HepG2 (cell line): ENCODE data around the gene EOGT. TPM values are rescaled to one million over a fixed set of nuclear protein-coding genes. Genes with fewer than 3 reads are reported as not detected.

Experiments
- ARID2 ChIP-seq: sonication (generic); formaldehyde crosslinking; IDR thresholded peaks from 2 replicates; pipeline ENCODE4 v1.8.1; 2022; ENCODE audit warnings: mild to moderate bottlenecking, missing genetic modification reagents, borderline replicate concordance
- ATF1 ChIP-seq: IDR thresholded peaks from 2 replicates; pipeline ENCODE4 v1.6.1; 2016; ENCODE audit warnings: mild to moderate bottlenecking, control low read depth
- CHD4 ChIP-seq: fragments of 200-600 bp; sonication (generic); IDR thresholded peaks from 2 replicates; pipeline ENCODE4 v1.7.0; 2017; ENCODE audit warnings: mild to moderate bottlenecking, low read length, borderline replicate concordance
- CREM ChIP-seq, 2 experiments: sonication (generic) in 1 of 2; formaldehyde crosslinking in 1 of 2; IDR thresholded peaks; 2 replicates each; pipeline versions ENCODE4 v1.4.0 to v1.6.1; 2016 to 2020; ENCODE audit warnings: antibody characterized with exemption in 1 of 2, mild to moderate bottlenecking in 1 of 2, missing genetic modification reagents in 1 of 2
- MAFF ChIP-seq: IDR thresholded peaks from 2 replicates; pipeline ENCODE4 v1.6.1; 2011; ENCODE audit warnings: low read depth, low read length, improper control_type of control experiment
- MED13 ChIP-seq: sonication (generic); formaldehyde crosslinking; IDR thresholded peaks from 2 replicates; pipeline ENCODE4 v1.5.0; 2020; ENCODE audit warnings: missing genetic modification reagents
- NR2F2 ChIP-seq: IDR thresholded peaks from 2 replicates; pipeline ENCODE4 v1.6.1; 2012; ENCODE audit warnings: low read depth, inconsistent platforms, borderline replicate concordance
- SSRP1 ChIP-seq: IDR thresholded peaks from 2 replicates; pipeline ENCODE4 v1.6.1; 2016; ENCODE audit warnings: control low read depth
- ZKSCAN5 ChIP-seq: sonication (generic); formaldehyde crosslinking; IDR thresholded peaks from 2 replicates; pipeline ENCODE4 v1.5.1; 2020; ENCODE audit warnings: mild to moderate bottlenecking, missing genetic modification reagents
- ZNF276 ChIP-seq: sonication (generic); formaldehyde crosslinking; IDR thresholded peaks from 2 replicates; pipeline ENCODE4 v1.4.0; 2020; ENCODE audit warnings: mild to moderate bottlenecking, low read depth, missing genetic modification reagents
- ZNF772 ChIP-seq: sonication (generic); formaldehyde crosslinking; IDR thresholded peaks from 2 replicates; pipeline ENCODE4 v1.5.0; 2020; ENCODE audit warnings: mild to moderate bottlenecking, missing genetic modification reagents
- ZNF777 ChIP-seq: sonication (generic); formaldehyde crosslinking; IDR thresholded peaks from 2 replicates; pipeline ENCODE4 v1.4.0; 2020; ENCODE audit warnings: missing genetic modification reagents
- polyA plus RNA-seq, 8 experiments: library from polyadenylated mRNA; depleted of rRNA in 3 of 8; stranded (reverse) in 7 of 8; unstranded in 1 of 8; fragments of >200 nt; fragmentation: Illumina TruSeq in 4 of 8; extraction: Trizol in 4 of 8; gene quantifications; 2 replicates each; pipeline versions ENCODE4 v1.2.1 to v1.2.3, GENCODE V29; 2011 to 2016; ENCODE audit warnings: low read depth in 4 of 8, missing spikeins in 1 of 8, mixed read lengths in 1 of 8; ENCODE audit not compliant: insufficient read depth in 1 of 8
- total RNA-seq, 5 experiments: library from RNA; depleted of rRNA; stranded (reverse); fragments of >200 nt; fragmentation: Illumina TruSeq; extraction: Trizol; gene quantifications; 2 replicates each; pipeline ENCODE4 v1.2.3, GENCODE V29; 2016; ENCODE audit warnings: low read depth in 1 of 5
- TF ChIP-seq, protein P1 (sequence below): sonication (generic); formaldehyde crosslinking; IDR thresholded peaks from 2 replicates; pipeline ENCODE4 v1.8.1; 2023; ENCODE audit warnings: mild to moderate bottlenecking, missing genetic modification reagents
- TF ChIP-seq, protein P2 (sequence below): sonication (generic); formaldehyde crosslinking; IDR thresholded peaks from 2 replicates; pipeline ENCODE4 v1.4.0; 2020; ENCODE audit warnings: missing genetic modification reagents, borderline replicate concordance
- TF ChIP-seq, protein P3 (sequence below): sonication (generic); formaldehyde crosslinking; conservative IDR thresholded peaks from 2 replicates; pipeline ENCODE4 v1.4.0; 2020; ENCODE audit warnings: missing genetic modification reagents

EOGT gene
- total and polyA plus RNA-seq, 2 of the 13 experiments (the other 11 are each of a cell fraction or from before 2014, with no cell fraction given): 4.5 to 18.6 TPM

- TF ChIP-seq ARID2 (CRISPR knock-in tag) (0 out of 2 replicates have a peak, but pooled peaks have one; percentile 41), SSRP1 (CRISPR knock-in tag) (no peak), NR2F2 (no peak), MAFF (peak; percentile 36; the same call in 1 of the 2 replicates), ZNF772 (CRISPR knock-in tag) (peak; percentile 77), ZNF276 (CRISPR knock-in tag) (no peak), ZKSCAN5 (CRISPR knock-in tag) (no peak), MED13 (CRISPR knock-in tag) (no peak), ZNF777 (CRISPR knock-in tag) (peak; percentile 48; the same call in 1 of the 2 replicates), ATF1 (CRISPR knock-in tag) (peak; percentile 91), CREM (IDR thresholded peaks at IDR 0.05) (peak; percentile 96), CREM (CRISPR knock-in tag; IDR thresholded peaks at IDR 0.05) (0 out of 2 replicates have a peak, but pooled peaks have one; percentile 39), CHD4 (no peak)
- TF ChIP-seq, protein P1, sequence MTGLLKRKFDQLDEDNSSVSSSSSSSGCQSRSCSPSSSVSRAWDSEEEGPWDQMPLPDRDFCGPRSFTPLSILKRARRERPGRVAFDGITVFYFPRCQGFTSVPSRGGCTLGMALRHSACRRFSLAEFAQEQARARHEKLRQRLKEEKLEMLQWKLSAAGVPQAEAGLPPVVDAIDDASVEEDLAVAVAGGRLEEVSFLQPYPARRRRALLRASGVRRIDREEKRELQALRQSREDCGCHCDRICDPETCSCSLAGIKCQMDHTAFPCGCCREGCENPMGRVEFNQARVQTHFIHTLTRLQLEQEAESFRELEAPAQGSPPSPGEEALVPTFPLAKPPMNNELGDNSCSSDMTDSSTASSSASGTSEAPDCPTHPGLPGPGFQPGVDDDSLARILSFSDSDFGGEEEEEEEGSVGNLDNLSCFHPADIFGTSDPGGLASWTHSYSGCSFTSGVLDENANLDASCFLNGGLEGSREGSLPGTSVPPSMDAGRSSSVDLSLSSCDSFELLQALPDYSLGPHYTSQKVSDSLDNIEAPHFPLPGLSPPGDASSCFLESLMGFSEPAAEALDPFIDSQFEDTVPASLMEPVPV (CRISPR knock-in tag): 0 out of 2 replicates have a peak, but pooled peaks have one; percentile 56
- TF ChIP-seq, protein P2, sequence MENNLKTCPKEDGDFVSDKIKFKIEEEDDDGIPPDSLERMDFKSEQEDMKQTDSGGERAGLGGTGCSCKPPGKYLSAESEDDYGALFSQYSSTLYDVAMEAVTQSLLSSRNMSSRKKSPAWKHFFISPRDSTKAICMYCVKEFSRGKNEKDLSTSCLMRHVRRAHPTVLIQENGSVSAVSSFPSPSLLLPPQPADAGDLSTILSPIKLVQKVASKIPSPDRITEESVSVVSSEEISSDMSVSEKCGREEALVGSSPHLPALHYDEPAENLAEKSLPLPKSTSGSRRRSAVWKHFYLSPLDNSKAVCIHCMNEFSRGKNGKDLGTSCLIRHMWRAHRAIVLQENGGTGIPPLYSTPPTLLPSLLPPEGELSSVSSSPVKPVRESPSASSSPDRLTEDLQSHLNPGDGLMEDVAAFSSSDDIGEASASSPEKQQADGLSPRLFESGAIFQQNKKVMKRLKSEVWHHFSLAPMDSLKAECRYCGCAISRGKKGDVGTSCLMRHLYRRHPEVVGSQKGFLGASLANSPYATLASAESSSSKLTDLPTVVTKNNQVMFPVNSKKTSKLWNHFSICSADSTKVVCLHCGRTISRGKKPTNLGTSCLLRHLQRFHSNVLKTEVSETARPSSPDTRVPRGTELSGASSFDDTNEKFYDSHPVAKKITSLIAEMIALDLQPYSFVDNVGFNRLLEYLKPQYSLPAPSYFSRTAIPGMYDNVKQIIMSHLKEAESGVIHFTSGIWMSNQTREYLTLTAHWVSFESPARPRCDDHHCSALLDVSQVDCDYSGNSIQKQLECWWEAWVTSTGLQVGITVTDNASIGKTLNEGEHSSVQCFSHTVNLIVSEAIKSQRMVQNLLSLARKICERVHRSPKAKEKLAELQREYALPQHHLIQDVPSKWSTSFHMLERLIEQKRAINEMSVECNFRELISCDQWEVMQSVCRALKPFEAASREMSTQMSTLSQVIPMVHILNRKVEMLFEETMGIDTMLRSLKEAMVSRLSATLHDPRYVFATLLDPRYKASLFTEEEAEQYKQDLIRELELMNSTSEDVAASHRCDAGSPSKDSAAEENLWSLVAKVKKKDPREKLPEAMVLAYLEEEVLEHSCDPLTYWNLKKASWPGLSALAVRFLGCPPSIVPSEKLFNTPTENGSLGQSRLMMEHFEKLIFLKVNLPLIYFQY (CRISPR knock-in tag): no peak
- TF ChIP-seq, protein P3, sequence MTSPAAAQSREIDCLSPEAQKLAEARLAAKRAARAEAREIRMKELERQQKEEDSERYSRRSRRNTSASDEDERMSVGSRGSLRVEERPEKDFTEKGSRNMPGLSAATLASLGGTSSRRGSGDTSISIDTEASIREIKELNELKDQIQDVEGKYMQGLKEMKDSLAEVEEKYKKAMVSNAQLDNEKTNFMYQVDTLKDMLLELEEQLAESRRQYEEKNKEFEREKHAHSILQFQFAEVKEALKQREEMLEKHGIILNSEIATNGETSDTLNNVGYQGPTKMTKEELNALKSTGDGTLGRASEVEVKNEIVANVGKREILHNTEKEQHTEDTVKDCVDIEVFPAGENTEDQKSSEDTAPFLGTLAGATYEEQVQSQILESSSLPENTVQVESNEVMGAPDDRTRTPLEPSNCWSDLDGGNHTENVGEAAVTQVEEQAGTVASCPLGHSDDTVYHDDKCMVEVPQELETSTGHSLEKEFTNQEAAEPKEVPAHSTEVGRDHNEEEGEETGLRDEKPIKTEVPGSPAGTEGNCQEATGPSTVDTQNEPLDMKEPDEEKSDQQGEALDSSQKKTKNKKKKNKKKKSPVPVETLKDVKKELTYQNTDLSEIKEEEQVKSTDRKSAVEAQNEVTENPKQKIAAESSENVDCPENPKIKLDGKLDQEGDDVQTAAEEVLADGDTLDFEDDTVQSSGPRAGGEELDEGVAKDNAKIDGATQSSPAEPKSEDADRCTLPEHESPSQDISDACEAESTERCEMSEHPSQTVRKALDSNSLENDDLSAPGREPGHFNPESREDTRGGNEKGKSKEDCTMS (CRISPR knock-in tag): no peak
Measured at GRCh38 chr3:69051756-69052471, 38.4 kb upstream of the EOGT start, which contains the start of gene TMF1 (continued).
